Measurements from ENCODE around the gene PARVG. TPM values are rescaled to one million over a fixed set of nuclear protein-coding genes. Genes with fewer than 3 reads are reported as not detected.

PARVG gene
- total and polyA plus RNA-seq, 2 of the 8 experiments (the other 6 are each of a cell fraction or from before 2014, with no cell fraction given) = 0.37 to 1.5 TPM

DNA sequence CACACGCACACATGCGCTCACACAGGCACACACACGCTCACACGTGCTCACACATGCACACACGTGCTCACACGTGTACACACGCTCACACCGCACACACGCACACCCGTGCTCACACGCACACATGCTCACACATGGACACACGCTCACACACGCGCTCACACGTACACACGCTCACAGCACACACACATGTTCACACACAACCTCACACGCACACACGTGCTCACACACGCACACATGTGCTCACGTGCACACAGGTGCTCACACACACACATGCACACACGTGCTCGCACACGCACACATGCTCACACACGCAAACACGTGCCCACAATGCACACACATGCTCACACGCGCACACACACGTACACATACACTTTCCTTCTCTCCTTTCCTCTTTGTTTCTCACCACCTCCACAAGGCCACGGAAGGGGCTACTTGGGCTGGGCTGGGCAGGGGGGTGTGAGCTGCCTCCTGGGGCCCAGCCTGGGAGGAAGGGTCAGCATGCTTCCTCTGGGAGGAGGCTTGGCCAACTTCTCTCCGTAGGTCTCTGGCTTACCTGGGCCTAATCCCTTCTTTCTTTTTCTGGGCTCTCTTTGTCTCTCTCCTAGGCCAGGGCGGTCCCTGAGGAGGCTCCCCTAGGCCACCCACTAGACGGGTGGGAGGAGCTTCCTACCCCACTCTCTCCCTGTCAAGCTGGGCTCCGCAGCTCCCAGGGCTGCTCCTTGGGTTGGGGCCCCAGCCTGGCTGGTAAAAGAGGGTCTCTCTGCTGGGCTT is 34.5 kb upstream of the PARVG start:
- no peak overlapping the region for H2AFZ ChIP-seq (ENCODE audit: low read length)
- peak overlapping the region; percentile 86 for H3K27ac ChIP-seq (ENCODE audit: low read depth, low read length)
- peaks cover 0 to 4% of the 10 kb centered on the region in 2 experiments for H4K20me1 ChIP-seq (replicated peaks in 1 of 2; ENCODE audit: control insufficient read depth in 1 of 2, insufficient read depth in 2 of 2, low read length in 2 of 2)
- H2BK15ac ChIP-seq (ENCODE audit: low read length) = peak overlapping the region; percentile 99
- ChIA-PET CTCF (ENCODE audit: partially characterized antibody) (interaction anchor here (0.7 to 2.6 kb wide), 9 partner anchors 9 to 543 kb away, joined by 3 to 16 read pairs (median 3); no protein-coding TSS in a partner anchor), POLR2A (ENCODE audit: partially characterized antibody) (interaction anchor here (0.7 to 4.4 kb wide), 9 partner anchors 9 to 65 kb away, joined by 3 to 22 read pairs (median 5); partner anchors contain the start of gene PARVG)
- H2BK5ac ChIP-seq (ENCODE audit: low read depth, low read length) = peak overlapping the region; percentile 100
- H3K23ac ChIP-seq (ENCODE audit: insufficient read length) = peak overlapping the region; percentile 100
- H2BK12ac ChIP-seq (ENCODE audit: low read depth, low read length) = peak overlapping the region; percentile 100
- peak overlapping the region; percentile 99 for H3K18ac ChIP-seq (ENCODE audit: extremely low read depth, low read length)
- H3K56ac ChIP-seq (replicated peaks; ENCODE audit: insufficient read length, low read depth, low read length) = peak overlapping the region; percentile 94
- WGBS, 2 experiments (ENCODE audit: extremely low coverage in 1 of 2, insufficient coverage in 1 of 2, insufficient read length in 1 of 2, insufficient replicate concordance in 2 of 2, low coverage in 1 of 2, low lambda C conversion rate in 2 of 2, missing lambda C conversion rate in 1 of 2) = 62% methylated on average over 33 of the region's 33 CpGs; no CpG with 5 or more reads in 1 of the 2 experiments
- no peaks in the 10 kb centered on the region for H3K79me1 ChIP-seq (ENCODE audit: low read depth, low read length)
- H3K23me2 ChIP-seq (ENCODE audit: low read depth, low read length) = peaks cover 7% of the 10 kb centered on the region
- H4K5ac ChIP-seq (ENCODE audit: insufficient read length, low read depth, low read length) = peak overlapping the region; percentile 99
- peak; percentile 52 for FAIRE-seq
- H3K4me2 ChIP-seq (ENCODE audit: insufficient read depth in 1 of 2, low read depth in 2 of 2, low read length in 2 of 2) = peak overlapping the region; percentile 66 to 76
- H3K9me3 ChIP-seq (ENCODE audit: insufficient read depth in 2 of 2, low read depth in 1 of 2, low read length in 1 of 2) = no peaks in the 10 kb centered on the region
- H3K14ac ChIP-seq (ENCODE audit: insufficient read length) = peak overlapping the region; percentile 100
- H4K8ac ChIP-seq (ENCODE audit: extremely low read depth, insufficient read depth, low read length) = peak overlapping the region; percentile 58
- H2BK20ac ChIP-seq (ENCODE audit: low read length) = peak overlapping the region; percentile 96
- H3K4ac ChIP-seq (replicated peaks; ENCODE audit: insufficient read length, low read depth, low read length) = peak overlapping the region; percentile 100
- H3K4me3 ChIP-seq (ENCODE audit: extremely low read depth in 1 of 4, insufficient read depth in 2 of 4, low read depth in 3 of 4, low read length in 4 of 4) = peak overlapping the region in 2 of 4 experiments; percentile 9 to 47; a peak in 2 of 8 replicates
- peaks cover 19 to 48% (median 41%) of the 10 kb centered on the region in 4 experiments for H3K4me1 ChIP-seq (replicated peaks in 1 of 4; ENCODE audit: control insufficient read depth in 3 of 4, insufficient read depth in 4 of 4, low read length in 3 of 4)
- peak overlapping the region in 3 of 4 experiments; percentile 1 to 66 (median 41); a peak in 5 of 7 replicates for H3K9ac ChIP-seq (replicated peaks in 1 of 4; ENCODE audit: extremely low read depth in 1 of 4, low read depth in 3 of 4, low read length in 3 of 4)
- H3K79me2 ChIP-seq (ENCODE audit: control insufficient read depth in 1 of 2, insufficient read depth in 2 of 2, low read length in 2 of 2) = no peaks in the 10 kb centered on the region
- H2BK120ac ChIP-seq (replicated peaks; ENCODE audit: low read depth, low read length) = peak overlapping the region; percentile 100
- no peaks in the 10 kb centered on the region for H3K36me3 ChIP-seq (ENCODE audit: control insufficient read depth in 2 of 4, insufficient read depth in 4 of 4, low read length in 3 of 4)
- H3K27me3 ChIP-seq (replicated peaks in 1 of 4; ENCODE audit: control insufficient read depth in 3 of 4, extremely low read depth in 1 of 4, insufficient read depth in 3 of 4, low read length in 3 of 4) = no peaks in the 10 kb centered on the region
- H2AK5ac ChIP-seq (ENCODE audit: low read depth, low read length) = peak overlapping the region; percentile 100
- H4K91ac ChIP-seq (replicated peaks; ENCODE audit: insufficient read length, low read length) = peak overlapping the region; percentile 100
- peak in 1 of 2 experiments; percentile 72 for DNase-seq (ENCODE audit: low read depth in 1 of 2, low spot score in 2 of 2)
- TF ChIP-seq CEBPB (IDR thresholded peaks at IDR 0.05; ENCODE audit: low read depth, low read length) (no peak), JUN (IDR thresholded peaks at IDR 0.05; ENCODE audit: low read depth, low read length) (peak; percentile 56; the same call in 1 of the 2 replicates), GTF2F1 (IDR thresholded peaks at IDR 0.05; ENCODE audit: borderline replicate concordance, low read depth, low read length) (no peak), CHD2 (IDR thresholded peaks at IDR 0.05; ENCODE audit: low read length) (0 out of 2 replicates have a peak, but pooled peaks have one; percentile 19), JUND (IDR thresholded peaks at IDR 0.05; ENCODE audit: low read length) (no peak), TBP (IDR thresholded peaks at IDR 0.05; ENCODE audit: low read depth, low read length) (no peak), POLR2A (IDR thresholded peaks at IDR 0.05; ENCODE audit: control extremely low read depth in 1 of 2, low read depth in 2 of 2, low read length in 2 of 2) (no peak; a peak in 1 of 3 replicates), KDM5A (IDR thresholded peaks at IDR 0.05; ENCODE audit: low read length) (no peak), SIN3A (conservative IDR thresholded peaks at IDR 0.05 in 1 of 2, IDR thresholded peaks at IDR 0.05 in 1 of 2; ENCODE audit: low read depth in 1 of 2, low read length in 2 of 2) (0 out of 4 replicates have a peak, but pooled peaks of 1 of the 2 experiments have one; percentile 37), SP1 (IDR thresholded peaks at IDR 0.05; ENCODE audit: low read depth, low read length) (no peak), BACH1 (IDR thresholded peaks at IDR 0.05; ENCODE audit: low read length) (peak; percentile 59; the same call in 1 of the 2 replicates), CREB1 (IDR thresholded peaks at IDR 0.05) (peak; percentile 5; the same call in 1 of the 2 replicates), ZNF274 (IDR thresholded peaks at IDR 0.05; ENCODE audit: borderline replicate concordance, extremely low read depth, low read length) (no peak)
